DND-41 (cell line): ENCODE measurements around the gene MAGEB3.

Experiments
- ATAC-seq: fragments of 200-7000 bp; cut with Tn5 transposase; 3 replicates; pipeline ENCODE4 v1.9.1; 2021; ENCODE audit warnings: low read depth; ENCODE audit not compliant: insufficient read depth
- DNase-seq: peaks from one replicate; pipeline ENCODE4 v3.0.0-alpha.2; 2020
- H2AFZ ChIP-seq: 2 replicates; pipeline ENCODE4 v1.6.0; 2012; ENCODE audit warnings: low read depth, low read length
- H3K27ac ChIP-seq: 2 replicates; pipeline ENCODE4 v1.5.1; 2012; ENCODE audit warnings: low read length, inconsistent platforms
- H3K27me3 ChIP-seq: fragments of 200-600 bp; sonication (generic); 2 replicates; pipeline ENCODE4 v1.6.0; 2012; ENCODE audit warnings: low read length, mild to moderate bottlenecking, inconsistent platforms; ENCODE audit not compliant: insufficient read depth, poor library complexity
- H3K36me3 ChIP-seq: 2 replicates; pipeline ENCODE4 v1.5.1; 2012; ENCODE audit warnings: low read length, inconsistent platforms; ENCODE audit not compliant: insufficient read depth
- H3K4me1 ChIP-seq: 2 replicates; pipeline ENCODE4 v1.5.1; 2012; ENCODE audit warnings: mild to moderate bottlenecking, low read length; ENCODE audit not compliant: insufficient read depth
- H3K4me2 ChIP-seq: 2 replicates; pipeline ENCODE4 v1.6.0; 2012; ENCODE audit warnings: mild to moderate bottlenecking, moderate library complexity, low read length, inconsistent platforms; ENCODE audit not compliant: insufficient read depth
- H3K4me3 ChIP-seq, 2 experiments: fragments of 200-600 bp in 1 of 2; shearing (Covaris generic) in 1 of 2; 2 replicates each; pipeline ENCODE4 v1.5.1; 2012 to 2016; ENCODE audit warnings: inconsistent platforms in 2 of 2, low read length in 2 of 2, mild to moderate bottlenecking in 2 of 2, low read depth in 1 of 2, moderate library complexity in 1 of 2
- H3K79me2 ChIP-seq: 2 replicates; pipeline ENCODE4 v1.6.0; 2012; ENCODE audit warnings: low read length, inconsistent platforms; ENCODE audit not compliant: insufficient read depth
- H3K9ac ChIP-seq: 2 replicates; pipeline ENCODE4 v1.6.0; 2012; ENCODE audit warnings: low read depth, mild to moderate bottlenecking, inconsistent platforms, low read length, moderate library complexity
- H3K9me3 ChIP-seq: 2 replicates; pipeline ENCODE4 v1.5.1; 2012; ENCODE audit warnings: low read length, moderate library complexity, mild to moderate bottlenecking, inconsistent platforms; ENCODE audit not compliant: insufficient read depth, severe bottlenecking
- H4K20me1 ChIP-seq: 2 replicates; pipeline ENCODE4 v1.6.0; 2012; ENCODE audit warnings: low read length; ENCODE audit not compliant: insufficient read depth
- EZH2 ChIP-seq: IDR thresholded peaks from 3 replicates; pipeline ENCODE4 v1.6.1; 2012; ENCODE audit warnings: borderline replicate concordance, low read depth, mild to moderate bottlenecking, moderate library complexity, low read length, inconsistent platforms; ENCODE audit not compliant: severe bottlenecking
- TF ChIP-seq, protein P1 (sequence below): IDR thresholded peaks from 2 replicates; pipeline ENCODE4 v1.5.1; 2012; ENCODE audit warnings: borderline replicate concordance, low read length, moderate library complexity, mild to moderate bottlenecking; ENCODE audit not compliant: poor library complexity, severe bottlenecking; ENCODE audit errors: extremely low read depth

MAGEB3 gene

DNA sequence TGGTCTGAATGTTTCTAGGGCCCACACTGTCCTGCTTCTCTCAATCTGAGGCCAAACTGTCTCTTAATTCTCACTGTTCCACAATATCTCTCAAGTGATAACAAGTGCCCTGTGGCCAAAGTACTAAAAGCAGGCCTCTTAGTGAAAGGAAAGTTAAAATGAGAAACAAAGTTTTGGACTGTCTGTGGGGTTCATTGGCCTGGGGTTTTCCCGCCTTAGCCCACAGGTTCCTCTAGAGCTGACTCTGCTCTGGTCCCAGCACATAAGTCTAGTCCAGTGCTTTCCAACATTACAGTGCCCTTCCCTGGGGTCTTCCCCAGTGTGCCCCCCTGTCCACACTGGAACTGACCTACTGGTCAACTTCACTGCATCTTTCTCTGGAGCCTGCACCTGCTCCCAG is 22.8 kb downstream of the MAGEB3 start:
- H3K79me2 ChIP-seq = no peaks in the 10 kb centered on the region
- no peaks in the 10 kb centered on the region for H3K9me3 ChIP-seq
- no peak for TF ChIP-seq EZH2
- TF ChIP-seq, protein P1, sequence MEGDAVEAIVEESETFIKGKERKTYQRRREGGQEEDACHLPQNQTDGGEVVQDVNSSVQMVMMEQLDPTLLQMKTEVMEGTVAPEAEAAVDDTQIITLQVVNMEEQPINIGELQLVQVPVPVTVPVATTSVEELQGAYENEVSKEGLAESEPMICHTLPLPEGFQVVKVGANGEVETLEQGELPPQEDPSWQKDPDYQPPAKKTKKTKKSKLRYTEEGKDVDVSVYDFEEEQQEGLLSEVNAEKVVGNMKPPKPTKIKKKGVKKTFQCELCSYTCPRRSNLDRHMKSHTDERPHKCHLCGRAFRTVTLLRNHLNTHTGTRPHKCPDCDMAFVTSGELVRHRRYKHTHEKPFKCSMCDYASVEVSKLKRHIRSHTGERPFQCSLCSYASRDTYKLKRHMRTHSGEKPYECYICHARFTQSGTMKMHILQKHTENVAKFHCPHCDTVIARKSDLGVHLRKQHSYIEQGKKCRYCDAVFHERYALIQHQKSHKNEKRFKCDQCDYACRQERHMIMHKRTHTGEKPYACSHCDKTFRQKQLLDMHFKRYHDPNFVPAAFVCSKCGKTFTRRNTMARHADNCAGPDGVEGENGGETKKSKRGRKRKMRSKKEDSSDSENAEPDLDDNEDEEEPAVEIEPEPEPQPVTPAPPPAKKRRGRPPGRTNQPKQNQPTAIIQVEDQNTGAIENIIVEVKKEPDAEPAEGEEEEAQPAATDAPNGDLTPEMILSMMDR = no peak
- no peaks in the 10 kb centered on the region for H3K36me3 ChIP-seq
- H3K27ac ChIP-seq = no peak overlapping the region
- H3K4me3 ChIP-seq = no peak overlapping the region
- H3K9ac ChIP-seq = no peak overlapping the region
- no peaks in the 10 kb centered on the region for H3K4me1 ChIP-seq
- no peak for ATAC-seq
- H3K27me3 ChIP-seq = no peaks in the 10 kb centered on the region
- no peaks in the 10 kb centered on the region for H4K20me1 ChIP-seq
- DNase-seq = no peak
- H3K4me2 ChIP-seq = no peak overlapping the region
- no peak overlapping the region for H2AFZ ChIP-seq

DNA sequence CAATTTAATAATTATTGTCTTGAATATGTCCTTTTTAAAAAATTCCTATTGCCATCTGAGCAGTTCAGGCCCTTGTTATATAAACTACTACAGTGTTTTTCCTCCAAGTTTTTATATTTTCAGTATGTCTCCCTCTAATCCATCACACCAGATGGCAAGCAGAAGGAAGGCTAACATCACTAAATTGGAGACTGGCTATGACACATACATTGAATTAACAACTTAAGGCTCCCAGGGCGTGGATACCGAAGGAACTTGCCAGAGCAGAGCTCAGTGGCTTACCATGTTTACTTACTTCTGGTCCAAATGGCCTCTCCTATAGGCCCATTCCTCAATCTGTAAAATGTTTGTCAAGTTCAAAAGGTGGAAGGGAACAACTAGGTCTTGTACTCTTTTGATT is 29.5 kb downstream of the MAGEB3 start:
- H3K4me2 ChIP-seq = no peak overlapping the region
- no peak overlapping the region for H3K9ac ChIP-seq
- no peaks in the 10 kb centered on the region for H3K79me2 ChIP-seq
- H3K27ac ChIP-seq = no peak overlapping the region
- no peaks in the 10 kb centered on the region for H3K36me3 ChIP-seq
- no peaks in the 10 kb centered on the region for H3K9me3 ChIP-seq
- H3K4me1 ChIP-seq = no peaks in the 10 kb centered on the region
- H3K27me3 ChIP-seq = no peaks in the 10 kb centered on the region
- no peak for TF ChIP-seq EZH2
- TF ChIP-seq, protein P1 = no peak
- no peak overlapping the region for H2AFZ ChIP-seq
- DNase-seq (no peak), ATAC-seq (no peak)
- H3K4me3 ChIP-seq = no peak overlapping the region
- no peaks in the 10 kb centered on the region for H4K20me1 ChIP-seq

DNA sequence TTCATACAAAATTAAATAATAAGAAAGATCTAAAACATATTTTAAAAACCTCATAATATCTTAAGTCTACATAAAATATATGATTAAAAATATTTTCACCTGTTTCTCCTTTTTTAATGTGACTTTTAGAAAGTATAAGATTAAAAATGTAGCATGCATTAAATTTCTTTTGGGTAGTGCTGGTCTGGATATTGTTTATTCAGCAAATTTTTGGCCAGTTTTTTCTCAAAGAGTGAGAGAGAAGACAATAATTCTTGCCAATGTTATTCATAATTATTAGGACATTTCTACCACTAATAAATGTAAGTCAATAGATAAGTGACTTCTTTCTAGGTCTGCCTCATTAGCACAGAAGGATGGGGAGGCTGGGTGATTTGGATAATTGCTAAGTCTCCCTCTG is 30.6 kb downstream of the MAGEB3 start:
- H3K4me2 ChIP-seq = no peak overlapping the region
- no peaks in the 10 kb centered on the region for H3K79me2 ChIP-seq
- no peak for DNase-seq
- H3K9ac ChIP-seq = no peak overlapping the region
- no peak for ATAC-seq
- H3K36me3 ChIP-seq = no peaks in the 10 kb centered on the region
- no peak overlapping the region for H2AFZ ChIP-seq
- no peak overlapping the region for H3K27ac ChIP-seq
- no peaks in the 10 kb centered on the region for H3K27me3 ChIP-seq
- no peaks in the 10 kb centered on the region for H3K4me1 ChIP-seq
- TF ChIP-seq, protein P1 = no peak
- TF ChIP-seq EZH2 = no peak
- H3K9me3 ChIP-seq = no peaks in the 10 kb centered on the region
- no peak overlapping the region for H3K4me3 ChIP-seq
- no peaks in the 10 kb centered on the region for H4K20me1 ChIP-seq

DNA sequence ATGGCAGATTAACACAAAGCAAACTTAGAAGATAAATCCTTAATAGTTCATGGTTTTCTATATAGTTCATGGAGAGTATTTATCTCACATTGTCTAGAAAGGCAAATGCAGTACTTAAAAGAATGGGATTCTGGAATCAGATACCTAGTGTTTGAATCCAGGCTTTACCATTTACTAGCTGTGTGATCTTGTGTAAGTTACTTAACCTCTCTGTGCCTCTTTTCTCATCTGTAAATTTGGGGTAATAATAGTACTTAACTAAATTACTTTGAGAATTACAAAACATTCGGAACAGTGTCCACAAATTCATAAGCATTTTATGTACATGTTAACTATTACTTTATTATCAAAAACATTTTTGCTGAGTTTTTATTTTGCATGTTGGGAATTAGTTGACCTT is 32.3 kb downstream of the MAGEB3 start:
- no peak overlapping the region for H2AFZ ChIP-seq
- ATAC-seq = no peak
- DNase-seq = no peak
- no peak overlapping the region for H3K27ac ChIP-seq
- no peaks in the 10 kb centered on the region for H3K4me1 ChIP-seq
- H3K27me3 ChIP-seq = no peaks in the 10 kb centered on the region
- H3K9ac ChIP-seq = no peak overlapping the region
- H3K4me2 ChIP-seq = no peak overlapping the region
- H4K20me1 ChIP-seq = no peaks in the 10 kb centered on the region
- H3K79me2 ChIP-seq = no peaks in the 10 kb centered on the region
- no peaks in the 10 kb centered on the region for H3K36me3 ChIP-seq
- H3K4me3 ChIP-seq = no peak overlapping the region
- no peaks in the 10 kb centered on the region for H3K9me3 ChIP-seq
- TF ChIP-seq, protein P1 = no peak
- no peak for TF ChIP-seq EZH2
